PFSK-1 (cell line): ENCODE results near the gene ITGBL1.

Experiments used
- POLR2AphosphoS5 ChIP-seq: IDR thresholded peaks from 2 replicates; pipeline ENCODE4 v1.6.1; 2012; ENCODE audit warnings: low read depth, mild to moderate bottlenecking, control low read depth, low read length, moderate library complexity
- TAF1 ChIP-seq: IDR thresholded peaks from 2 replicates; pipeline ENCODE4 v1.6.1; 2012; ENCODE audit warnings: low read length, control low read depth, borderline replicate concordance; ENCODE audit not compliant: insufficient read depth
- TF ChIP-seq, protein P1 (sequence below), 2 experiments: IDR thresholded peaks; 2 replicates each; pipeline versions ENCODE4 v1.6.1 to v1.8.0; 2011 to 2012; ENCODE audit warnings: low read depth in 2 of 2, low read length in 2 of 2, control low read depth in 1 of 2, inconsistent platforms in 1 of 2, mild to moderate bottlenecking in 1 of 2, moderate library complexity in 1 of 2; ENCODE audit not compliant: insufficient read depth in 1 of 2

DNA sequence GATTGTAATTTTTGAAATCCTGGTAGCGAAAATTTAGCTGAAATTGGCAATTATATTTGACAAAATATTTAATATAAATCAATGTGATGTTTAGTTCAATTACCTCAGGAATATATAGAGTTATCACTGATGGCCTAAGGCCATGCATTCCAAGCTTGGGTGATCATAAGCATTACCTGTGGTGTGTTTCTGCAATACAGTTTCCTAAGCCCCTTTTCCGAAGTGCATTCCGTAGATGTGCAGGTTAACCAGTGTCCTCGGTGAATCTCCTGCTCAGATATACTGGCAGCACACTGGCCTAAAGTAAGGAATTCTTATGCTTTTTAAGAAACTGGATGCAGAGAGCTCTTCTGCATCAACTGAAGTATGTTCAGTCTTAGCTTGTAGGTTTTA, 35.0 kb downstream of the ITGBL1 start:
- no peak for TF ChIP-seq POLR2AphosphoS5
- TF ChIP-seq, protein P1, sequence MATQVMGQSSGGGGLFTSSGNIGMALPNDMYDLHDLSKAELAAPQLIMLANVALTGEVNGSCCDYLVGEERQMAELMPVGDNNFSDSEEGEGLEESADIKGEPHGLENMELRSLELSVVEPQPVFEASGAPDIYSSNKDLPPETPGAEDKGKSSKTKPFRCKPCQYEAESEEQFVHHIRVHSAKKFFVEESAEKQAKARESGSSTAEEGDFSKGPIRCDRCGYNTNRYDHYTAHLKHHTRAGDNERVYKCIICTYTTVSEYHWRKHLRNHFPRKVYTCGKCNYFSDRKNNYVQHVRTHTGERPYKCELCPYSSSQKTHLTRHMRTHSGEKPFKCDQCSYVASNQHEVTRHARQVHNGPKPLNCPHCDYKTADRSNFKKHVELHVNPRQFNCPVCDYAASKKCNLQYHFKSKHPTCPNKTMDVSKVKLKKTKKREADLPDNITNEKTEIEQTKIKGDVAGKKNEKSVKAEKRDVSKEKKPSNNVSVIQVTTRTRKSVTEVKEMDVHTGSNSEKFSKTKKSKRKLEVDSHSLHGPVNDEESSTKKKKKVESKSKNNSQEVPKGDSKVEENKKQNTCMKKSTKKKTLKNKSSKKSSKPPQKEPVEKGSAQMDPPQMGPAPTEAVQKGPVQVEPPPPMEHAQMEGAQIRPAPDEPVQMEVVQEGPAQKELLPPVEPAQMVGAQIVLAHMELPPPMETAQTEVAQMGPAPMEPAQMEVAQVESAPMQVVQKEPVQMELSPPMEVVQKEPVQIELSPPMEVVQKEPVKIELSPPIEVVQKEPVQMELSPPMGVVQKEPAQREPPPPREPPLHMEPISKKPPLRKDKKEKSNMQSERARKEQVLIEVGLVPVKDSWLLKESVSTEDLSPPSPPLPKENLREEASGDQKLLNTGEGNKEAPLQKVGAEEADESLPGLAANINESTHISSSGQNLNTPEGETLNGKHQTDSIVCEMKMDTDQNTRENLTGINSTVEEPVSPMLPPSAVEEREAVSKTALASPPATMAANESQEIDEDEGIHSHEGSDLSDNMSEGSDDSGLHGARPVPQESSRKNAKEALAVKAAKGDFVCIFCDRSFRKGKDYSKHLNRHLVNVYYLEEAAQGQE (IDR thresholded peaks at IDR 0.05; ENCODE audit: insufficient read depth in 1 of 2, low read depth in 2 of 2, low read length in 2 of 2), result no peak
- TF ChIP-seq TAF1, result no peak
